Spleen (tissue), 11 donors: Measurements from ENCODE around the gene TRIM65. TPM values are rescaled to one million over a fixed set of nuclear protein-coding genes. Genes with fewer than 3 reads are reported as not detected.

Source experiments
- DNase-seq: peaks from one replicate; pipeline ENCODE4 v3.0.0-alpha.2; 2020
- H3K27ac ChIP-seq, 8 donors: fragments of 200-600 bp; sonication (generic) in 7 of 8; 1 replicate in 4 of 8; 2 replicates in 4 of 8; pipeline versions ENCODE4 v1.5.0 to v1.8.0; 2016 to 2021; ENCODE audit warnings: inconsistent platforms in 4 of 8, mild to moderate bottlenecking in 4 of 8, moderate library complexity in 1 of 8
- H3K27me3 ChIP-seq, 7 donors: fragments of 200-600 bp; sonication (generic) in 6 of 7; replicated peaks in 1 of 7; 1 replicate in 4 of 7; 2 replicates in 3 of 7; pipeline versions ENCODE4 v1.5.0 to v1.8.0; 2016 to 2021; ENCODE audit warnings: inconsistent platforms in 3 of 7, mild to moderate bottlenecking in 1 of 7
- H3K36me3 ChIP-seq, 6 donors: fragments of 200-600 bp; sonication (generic) in 5 of 6; 1 replicate in 4 of 6; 2 replicates in 2 of 6; pipeline versions ENCODE4 v1.5.0 to v1.8.0; 2016 to 2021; ENCODE audit warnings: inconsistent platforms in 2 of 6
- H3K4me1 ChIP-seq, 6 donors: fragments of 200-600 bp; sonication (generic) in 5 of 6; 1 replicate in 3 of 6; 2 replicates in 3 of 6; pipeline versions ENCODE4 v1.5.0 to v1.8.0; 2016 to 2021; ENCODE audit warnings: inconsistent platforms in 3 of 6
- H3K4me3 ChIP-seq, 8 donors: fragments of 200-600 bp; sonication (generic) in 7 of 8; 1 replicate in 4 of 8; 2 replicates in 4 of 8; pipeline versions ENCODE4 v1.5.0 to v1.8.0; 2016 to 2021; ENCODE audit warnings: inconsistent platforms in 4 of 8, mild to moderate bottlenecking in 4 of 8, moderate library complexity in 2 of 8
- H3K9me3 ChIP-seq, 8 donors: fragments of 200-600 bp; sonication (generic) in 7 of 8; 1 replicate in 4 of 8; 2 replicates in 4 of 8; pipeline versions ENCODE4 v1.5.0 to v1.8.0; 2016 to 2021; ENCODE audit warnings: inconsistent platforms in 4 of 8
- CTCF ChIP-seq, 11 experiments: fragments of 200-600 bp in 7 of 11; fragments of 450-650 bp in 4 of 11; sonication (generic) in 4 of 11; IDR thresholded peaks in 8 of 11; conservative IDR thresholded peaks in 3 of 11; 1 replicate in 7 of 11; 2 replicates in 4 of 11; pipeline versions ENCODE4 v1.4.0 to v1.8.0; 2016 to 2021; ENCODE audit warnings: antibody characterized with exemption in 11 of 11, inconsistent platforms in 4 of 11, mild to moderate bottlenecking in 1 of 11
- POLR2A ChIP-seq, 3 donors: fragments of 450-650 bp; IDR thresholded peaks; one replicate each; pipeline ENCODE4 v1.5.1; 2017; ENCODE audit warnings: antibody characterized with exemption in 3 of 3, mild to moderate bottlenecking in 1 of 3
- POLR2AphosphoS5 ChIP-seq, 3 donors: sonication (generic); formaldehyde crosslinking; IDR thresholded peaks; one replicate each; pipeline ENCODE4 v1.5.1; 2017; ENCODE audit warnings: antibody characterized with exemption in 3 of 3
- WGBS, 5 donors: extraction: QIAGEN DNeasy Blood & Tissue Kit in 3 of 5; methylation state at CpG; one replicate each; pipeline versions ENCODE4 v1.1.5 to v1.1.7; 2013 to 2018; 5-methylcytosine and 5-hydroxymethylcytosine counted together
- intact Hi-C: fragments of 100-400 bp; cut with DNase I; formaldehyde crosslinking; loops from one replicate; pipeline ENCODE4 v1.15.0; 2023; ENCODE audit warnings: low total_unique reads
- polyA plus RNA-seq, 3 donors: library from polyadenylated mRNA; stranded (reverse); fragments of 200-250 nt; gene quantifications; one replicate each; pipeline ENCODE4 v1.2.1, GENCODE V29; 2013
- total RNA-seq, 7 donors: library from RNA; depleted of rRNA in 3 of 7; stranded (reverse); fragments of >200 nt in 3 of 7; fragmentation: NEBNext Ultra II Directional in 4 of 7; extraction: Animal tissue kit (Norgen Biotek cat#: 25700) in 4 of 7; gene quantifications; one replicate each; pipeline versions ENCODE4 v1.1.0 to v1.2.1, GENCODE V29; 2016 to 2021
- donor health status: healthy with polysubstance abuse.
- donor health status: DM: no; HTN: no; CAD: no; lungs with moderate emphysema.
- donor health status: DM: no; HTN: no; CAD: no.
- donor health status: Bipolar disorder and iron deficiency.
- donor health status: healthy.
- donor health status: DM: no; HTN: no; CAD: no.
- donor health status: DM: yes; HTN: yes; CAD: no.

TRIM65 gene
- total and polyA plus RNA-seq, 10 donors, result 9.0 to 28.2 (median 22.8) TPM

GRCh38 chr17:75848523-75849278 is 48.0 kb downstream of the TRIM65 start:
- peak overlapping the region; percentile 57 to 98 (median 96) for H3K27ac ChIP-seq
- peak overlapping the region in 4 of 8 donors; percentile 34 to 80 (median 42) for H3K4me3 ChIP-seq
- peak; percentile 94 for DNase-seq
- TF ChIP-seq POLR2AphosphoS5 (IDR thresholded peaks at IDR 0.05) (peak; percentile 86 to 88 (median 86)), POLR2A (IDR thresholded peaks at IDR 0.05) (no peak), CTCF (IDR thresholded peaks at IDR 0.05 in 8 of 11, conservative IDR thresholded peaks at IDR 0.05 in 3 of 11) (peak; percentile 11 to 88 (median 77))
- 32 to 44% (median 39%) methylated on average over 15 to 16 of the region's 16 CpGs for WGBS, 5 donors
- peaks cover 2 to 81% (median 67%) of the 10 kb centered on the region in 6 donors for H3K36me3 ChIP-seq
- H3K27me3 ChIP-seq, result no peaks in the 10 kb centered on the region
- peaks cover 64 to 100% (median 96%) of the 10 kb centered on the region in 6 donors for H3K4me1 ChIP-seq
- H3K9me3 ChIP-seq, result no peaks in the 10 kb centered on the region
- intact Hi-C loops, result loop anchor here (5.0 kb wide), 1 partner anchor 71 kb away; a partner anchor contains a TSS

GRCh38 chr17:75847614-75848522 is 48.9 kb downstream of the TRIM65 start:
- intact Hi-C loops, result loop anchor here (5.0 kb wide), 1 partner anchor 71 kb away; a partner anchor contains a TSS
- Histone ChIP-seq H3K27me3 (no peaks in the 10 kb centered on the region), H3K36me3 (peaks cover 2 to 76% (median 67%) of the 10 kb centered on the region in 6 donors), H3K27ac (peak overlapping the region; percentile 57 to 98 (median 96)), H3K9me3 (no peaks in the 10 kb centered on the region), H3K4me3 (peak overlapping the region in 6 of 8 donors; percentile 22 to 80 (median 38)), H3K4me1 (peaks cover 62 to 100% (median 95%) of the 10 kb centered on the region in 6 donors)
- DNase-seq, result peak; percentile 80
- whole genome bisulfite sequencing, 5 donors, result 65 to 89% (median 78%) methylated on average over 25 of the region's 25 CpGs
- TF ChIP-seq CTCF (IDR thresholded peaks at IDR 0.05 in 8 of 11, conservative IDR thresholded peaks at IDR 0.05 in 3 of 11) (no peak), POLR2A (IDR thresholded peaks at IDR 0.05) (no peak), POLR2AphosphoS5 (IDR thresholded peaks at IDR 0.05) (peak; percentile 9 to 33 (median 12))

GRCh38 chr17:75846692-75847613 is 49.8 kb downstream of the TRIM65 start:
- 79 to 88% (median 81%) methylated on average over 16 to 34 of the region's 34 CpGs for WGBS, 5 donors
- peaks cover 66 to 100% (median 95%) of the 10 kb centered on the region in 6 donors for H3K4me1 ChIP-seq
- peak overlapping the region; percentile 57 to 98 (median 96) for H3K27ac ChIP-seq
- peak overlapping the region in 7 of 8 donors; percentile 22 to 80 (median 36) for H3K4me3 ChIP-seq
- intact Hi-C loops, result loop anchor here (5.0 kb wide), 1 partner anchor 70 kb away; a partner anchor contains a TSS
- H3K36me3 ChIP-seq, result peaks cover 2 to 76% (median 66%) of the 10 kb centered on the region in 6 donors
- H3K27me3 ChIP-seq, result no peaks in the 10 kb centered on the region
- DNase-seq, result peak; percentile 78
- no peak for TF ChIP-seq CTCF (IDR thresholded peaks at IDR 0.05 in 8 of 11, conservative IDR thresholded peaks at IDR 0.05 in 3 of 11)
- peak; percentile 44 to 68 (median 57) for TF ChIP-seq POLR2AphosphoS5 (IDR thresholded peaks at IDR 0.05)
- TF ChIP-seq POLR2A (IDR thresholded peaks at IDR 0.05), result no peak
- no peaks in the 10 kb centered on the region for H3K9me3 ChIP-seq
